CD1c-positive myeloid dendritic cell (primary cell): Measurements from ENCODE around the gene SAMD4A.

ENCODE experiments used
- DNase-seq: peaks from one replicate; pipeline ENCODE4 v3.0.0-alpha.2; 2016; ENCODE audit errors: extremely low spot score

SAMD4A gene

GRCh38 chr14:54564868-54565784, 1.8 kb upstream of the SAMD4A start:
- peak; percentile 39 for DNase-seq

- DNase-seq, result peak; percentile 84
Measured at GRCh38 chr14:54565785-54566409, 1.0 kb upstream of the SAMD4A start.

- DNase-seq, result no peak
Measured at GRCh38 chr14:54567224-54567638, 303 bp downstream of the SAMD4A start.

- peak; percentile 33 for DNase-seq
Measured at GRCh38 chr14:54567639-54568561, 972 bp downstream of the SAMD4A start.

- no peak for DNase-seq
Measured at GRCh38 chr14:54568821-54569595, 2.1 kb downstream of the SAMD4A start.

- DNase-seq, result no peak
Measured at GRCh38 chr14:54570047-54570446, 3.1 kb downstream of the SAMD4A start.

- no peak for DNase-seq
Measured at GRCh38 chr14:54570631-54571415, 3.9 kb downstream of the SAMD4A start.

GRCh38 chr14:54572316-54572715, 5.4 kb downstream of the SAMD4A start:
- DNase-seq, result peak; percentile 26

GRCh38 chr14:54574528-54574927, 7.6 kb downstream of the SAMD4A start:
- DNase-seq, result no peak

- DNase-seq, result no peak
Measured at GRCh38 chr14:54577494-54577893, 10.6 kb downstream of the SAMD4A start.

GRCh38 chr14:54577977-54578376, 11.0 kb downstream of the SAMD4A start:
- no peak for DNase-seq

- no peak for DNase-seq
Measured at GRCh38 chr14:54579621-54580020, 12.7 kb downstream of the SAMD4A start.

- no peak for DNase-seq
Measured at GRCh38 chr14:54580933-54581332, 14.0 kb downstream of the SAMD4A start.

- DNase-seq, result no peak
Measured at GRCh38 chr14:54582334-54582733, 15.4 kb downstream of the SAMD4A start.

- no peak for DNase-seq
Measured at GRCh38 chr14:54584097-54584496, 17.2 kb downstream of the SAMD4A start.

GRCh38 chr14:54585214-54585613, 18.3 kb downstream of the SAMD4A start:
- DNase-seq, result no peak

- DNase-seq, result no peak
Measured at GRCh38 chr14:54589076-54589475, 22.1 kb downstream of the SAMD4A start.

GRCh38 chr14:54589843-54590242, 22.9 kb downstream of the SAMD4A start:
- DNase-seq, result no peak

- DNase-seq, result no peak
Measured at GRCh38 chr14:54590481-54590880, 23.6 kb downstream of the SAMD4A start.

GRCh38 chr14:54591461-54591860, 24.5 kb downstream of the SAMD4A start:
- no peak for DNase-seq
